ENCODE data around the gene TMEM207. TPM values are rescaled to one million over a fixed set of nuclear protein-coding genes. Genes with fewer than 3 reads are reported as not detected.

TMEM207 gene
- total RNA-seq, 3 donors from 2014 or later (not counting 1 experiment from before 2014, with no cell fraction given), result not detected

GRCh38 chr3:190448256-190448655, 1.4 kb downstream of the TMEM207 start:
- Mint-ChIP-seq H3K4me1 (no peaks in the 10 kb centered on the region), H3K27ac (no peak overlapping the region), H3K9me3 (no peaks in the 10 kb centered on the region), H3K27me3 (ENCODE audit: low read depth in 2 of 2) (peaks cover 0 to 3% of the 10 kb centered on the region in 2 donors), H3K4me3 (no peak overlapping the region), H3K36me3 (no peaks in the 10 kb centered on the region)
- 75% methylated on average over 2 of the region's 2 CpGs for WGBS (ENCODE audit: insufficient coverage)
- peaks cover 2% of the 10 kb centered on the region for H3K27me3 ChIP-seq (ENCODE audit: control insufficient read depth, insufficient read depth, low read length)
- ATAC-seq (no peak), DNase-seq (no peak)
- no peaks in the 10 kb centered on the region for H3K4me1 ChIP-seq (ENCODE audit: control insufficient read depth, insufficient read depth, low read length)
- intact Hi-C loops (cut with micrococcal nuclease), result no loop called here
- no peak for TF ChIP-seq CTCF (IDR thresholded peaks at IDR 0.05)
- no peaks in the 10 kb centered on the region for H3K9me3 ChIP-seq (ENCODE audit: control insufficient read depth, insufficient read depth, low read length)
- H3K4me3 ChIP-seq (ENCODE audit: low read length), result no peak overlapping the region
- H3K27ac ChIP-seq (ENCODE audit: low read length), result no peak overlapping the region
- H3K36me3 ChIP-seq (ENCODE audit: control insufficient read depth, insufficient read depth, low read length), result no peaks in the 10 kb centered on the region

- Mint-ChIP-seq H3K27me3 (ENCODE audit: low read depth in 2 of 2) (peaks cover 0 to 3% of the 10 kb centered on the region in 2 donors), H3K27ac (no peak overlapping the region), H3K4me3 (no peak overlapping the region), H3K36me3 (no peaks in the 10 kb centered on the region), H3K9me3 (no peaks in the 10 kb centered on the region), H3K4me1 (no peaks in the 10 kb centered on the region)
- WGBS (ENCODE audit: insufficient coverage), result 10% methylated on average over 2 of the region's 6 CpGs
- H3K27ac ChIP-seq (ENCODE audit: low read length), result no peak overlapping the region
- H3K9me3 ChIP-seq (ENCODE audit: control insufficient read depth, insufficient read depth, low read length), result no peaks in the 10 kb centered on the region
- peaks cover 2% of the 10 kb centered on the region for H3K27me3 ChIP-seq (ENCODE audit: control insufficient read depth, insufficient read depth, low read length)
- H3K36me3 ChIP-seq (ENCODE audit: control insufficient read depth, insufficient read depth, low read length), result no peaks in the 10 kb centered on the region
- no peak overlapping the region for H3K4me3 ChIP-seq (ENCODE audit: low read length)
- peak in 1 of 3 donors; percentile 48 for ATAC-seq
- intact Hi-C loops (cut with micrococcal nuclease), result no loop called here
- no peaks in the 10 kb centered on the region for H3K4me1 ChIP-seq (ENCODE audit: control insufficient read depth, insufficient read depth, low read length)
- peak in 1 of 2 donors; percentile 16 for DNase-seq
- TF ChIP-seq CTCF (IDR thresholded peaks at IDR 0.05), result no peak
Measured at GRCh38 chr3:190446573-190447279, 3.0 kb downstream of the TMEM207 start.

- Histone ChIP-seq H3K27me3 (ENCODE audit: control insufficient read depth, insufficient read depth, low read length) (no peaks in the 10 kb centered on the region), H3K4me1 (ENCODE audit: control insufficient read depth, insufficient read depth, low read length) (no peaks in the 10 kb centered on the region), H3K4me3 (ENCODE audit: low read length) (no peak overlapping the region), H3K27ac (ENCODE audit: low read length) (no peak overlapping the region), H3K9me3 (ENCODE audit: control insufficient read depth, insufficient read depth, low read length) (no peaks in the 10 kb centered on the region), H3K36me3 (ENCODE audit: control insufficient read depth, insufficient read depth, low read length) (no peaks in the 10 kb centered on the region)
- 93% methylated on average over 3 of the region's 3 CpGs for WGBS (ENCODE audit: insufficient coverage)
- no peaks in the 10 kb centered on the region for H3K4me1 Mint-ChIP-seq
- DNase-seq (no peak), ATAC-seq (no peak)
- intact Hi-C loops (cut with micrococcal nuclease), result no loop called here
- no peak overlapping the region for H3K4me3 Mint-ChIP-seq
- peaks cover 0 to 3% of the 10 kb centered on the region in 2 donors for H3K27me3 Mint-ChIP-seq (ENCODE audit: low read depth in 2 of 2)
- no peak overlapping the region for H3K27ac Mint-ChIP-seq
- H3K9me3 Mint-ChIP-seq, result no peaks in the 10 kb centered on the region
- H3K36me3 Mint-ChIP-seq, result no peaks in the 10 kb centered on the region
- no peak for TF ChIP-seq CTCF (IDR thresholded peaks at IDR 0.05)
Measured at GRCh38 chr3:190444576-190445145, 5.0 kb downstream of the TMEM207 start.
